GM12878 (cell line): ENCODE measurements around the gene HNRNPM.

Source experiments
- EP300 ChIP-seq, 2 experiments: fragments of 150-350 bp in 1 of 2; IDR thresholded peaks; 2 replicates each; pipeline ENCODE4 v1.6.1; 2011 to 2012; ENCODE audit warnings: low read depth in 2 of 2, low read length in 2 of 2, borderline replicate concordance in 1 of 2, improper control_type of control experiment in 1 of 2, inconsistent platforms in 1 of 2; ENCODE audit not compliant: control insufficient read depth in 1 of 2
- JUNB ChIP-seq: IDR thresholded peaks from 2 replicates; pipeline ENCODE4 v1.6.1; 2016; ENCODE audit warnings: antibody characterized with exemption, mild to moderate bottlenecking
- JUND ChIP-seq: IDR thresholded peaks from 2 replicates; pipeline ENCODE4 v1.6.1; 2012; ENCODE audit warnings: low read depth, mild to moderate bottlenecking, low read length, improper control_type of control experiment, moderate library complexity
- POLR2A ChIP-seq: IDR thresholded peaks from 2 replicates; pipeline ENCODE4 v1.6.1; 2011; ENCODE audit warnings: low read depth, mild to moderate bottlenecking, low read length
- POLR2AphosphoS5 ChIP-seq: IDR thresholded peaks from 2 replicates; pipeline ENCODE4 v1.6.1; 2011; ENCODE audit warnings: mild to moderate bottlenecking, low read length, inconsistent platforms
- RAD21 ChIP-seq: IDR thresholded peaks from 2 replicates; pipeline ENCODE4 v1.6.1; 2011; ENCODE audit warnings: mild to moderate bottlenecking, low read depth, low read length, moderate library complexity; ENCODE audit not compliant: insufficient read depth
- SIN3A ChIP-seq: IDR thresholded peaks from 2 replicates; pipeline ENCODE4 v1.6.1; 2012; ENCODE audit warnings: low read depth, low read length, improper control_type of control experiment
- SMC3 ChIP-seq: IDR thresholded peaks from 2 replicates; pipeline ENCODE4 v1.6.1; 2011; ENCODE audit warnings: low read length, improper control_type of control experiment, borderline replicate concordance
- SP1 ChIP-seq: IDR thresholded peaks from one replicate; pipeline ENCODE4 v1.6.1; 2011; ENCODE audit warnings: low read depth, low read length
- TAF1 ChIP-seq: IDR thresholded peaks from 2 replicates; pipeline ENCODE4 v1.6.1; 2011; ENCODE audit warnings: mild to moderate bottlenecking, low read depth, low read length, borderline replicate concordance
- TF ChIP-seq, protein P1 (sequence below), 3 experiments: IDR thresholded peaks in 2 of 3; conservative IDR thresholded peaks in 1 of 3; 2 replicates each; pipeline ENCODE4 v1.5.1; 2011; ENCODE audit warnings: low read depth in 3 of 3, low read length in 3 of 3, mild to moderate bottlenecking in 3 of 3, control low read depth in 2 of 3, moderate library complexity in 2 of 3, inconsistent platforms in 1 of 3, mixed read lengths in 1 of 3; ENCODE audit not compliant: control insufficient read depth in 2 of 3, insufficient read depth in 1 of 3; ENCODE audit errors: extremely low read depth in 1 of 3

DNA sequence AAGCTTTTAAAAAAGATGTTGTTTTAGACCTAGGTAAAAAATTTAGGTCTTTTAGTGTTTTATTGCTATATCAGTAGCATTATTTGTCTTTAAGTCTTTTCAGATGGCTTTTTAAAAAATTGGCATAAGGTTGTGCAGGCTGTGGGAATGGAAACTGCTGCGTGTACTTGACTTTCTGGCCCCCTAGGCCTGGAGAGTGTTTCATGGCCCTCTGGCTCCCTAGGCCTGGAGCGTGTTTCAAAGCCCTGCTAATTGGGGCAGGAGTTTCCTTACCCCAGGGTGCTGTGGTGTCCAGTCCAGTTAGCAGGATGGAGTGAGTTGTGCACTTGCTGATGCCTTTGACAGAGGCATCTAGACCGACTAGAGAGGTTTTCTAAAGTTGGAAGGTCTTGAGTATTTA, 33.8 kb downstream of the HNRNPM start:
- TF ChIP-seq RAD21, result no peak
- no peak for TF ChIP-seq POLR2AphosphoS5
- no peak for TF ChIP-seq JUNB
- TF ChIP-seq SMC3, result no peak
- TF ChIP-seq, protein P1, sequence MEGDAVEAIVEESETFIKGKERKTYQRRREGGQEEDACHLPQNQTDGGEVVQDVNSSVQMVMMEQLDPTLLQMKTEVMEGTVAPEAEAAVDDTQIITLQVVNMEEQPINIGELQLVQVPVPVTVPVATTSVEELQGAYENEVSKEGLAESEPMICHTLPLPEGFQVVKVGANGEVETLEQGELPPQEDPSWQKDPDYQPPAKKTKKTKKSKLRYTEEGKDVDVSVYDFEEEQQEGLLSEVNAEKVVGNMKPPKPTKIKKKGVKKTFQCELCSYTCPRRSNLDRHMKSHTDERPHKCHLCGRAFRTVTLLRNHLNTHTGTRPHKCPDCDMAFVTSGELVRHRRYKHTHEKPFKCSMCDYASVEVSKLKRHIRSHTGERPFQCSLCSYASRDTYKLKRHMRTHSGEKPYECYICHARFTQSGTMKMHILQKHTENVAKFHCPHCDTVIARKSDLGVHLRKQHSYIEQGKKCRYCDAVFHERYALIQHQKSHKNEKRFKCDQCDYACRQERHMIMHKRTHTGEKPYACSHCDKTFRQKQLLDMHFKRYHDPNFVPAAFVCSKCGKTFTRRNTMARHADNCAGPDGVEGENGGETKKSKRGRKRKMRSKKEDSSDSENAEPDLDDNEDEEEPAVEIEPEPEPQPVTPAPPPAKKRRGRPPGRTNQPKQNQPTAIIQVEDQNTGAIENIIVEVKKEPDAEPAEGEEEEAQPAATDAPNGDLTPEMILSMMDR (IDR thresholded peaks at IDR 0.05 in 2 of 3, conservative IDR thresholded peaks at IDR 0.05 in 1 of 3; ENCODE audit: control insufficient read depth in 2 of 3, extremely low read depth in 1 of 3, insufficient read depth in 1 of 3, low read depth in 3 of 3, low read length in 3 of 3), result no peak
- TF ChIP-seq POLR2A, result no peak
- TF ChIP-seq SP1, result no peak
- TF ChIP-seq TAF1, result no peak
- TF ChIP-seq EP300 (IDR thresholded peaks at IDR 0.05; ENCODE audit: borderline replicate concordance in 1 of 2, control insufficient read depth in 1 of 2, low read depth in 2 of 2, low read length in 2 of 2), result no peak
- TF ChIP-seq JUND, result no peak
- no peak for TF ChIP-seq SIN3A
